Heart right ventricle (tissue), 16 donors: ENCODE data around the gene SP4. TPM values are rescaled to one million over a fixed set of nuclear protein-coding genes. Genes with fewer than 3 reads are reported as not detected.

Experiments used
- ATAC-seq, 8 donors: fragments of 200-7000 bp; cut with Tn5 transposase; one replicate each; pipeline ENCODE4 v1.9.1; 2020; ENCODE audit warnings: mild to moderate bottlenecking in 8 of 8, moderate library complexity in 8 of 8, moderate number of reproducible peaks in 1 of 8
- DNase-seq, 2 donors: peaks; one replicate each; pipeline ENCODE4 v3.0.0-alpha.2; 2020
- H3K27ac ChIP-seq, 10 donors: fragments of 200-600 bp; sonication (generic) in 2 of 10; one replicate each; pipeline versions ENCODE4 v1.5.0 to v1.8.0; 2020 to 2022; ENCODE audit warnings: mild to moderate bottlenecking in 3 of 10
- H3K27me3 ChIP-seq, 7 donors: fragments of 200-600 bp; one replicate each; pipeline ENCODE4 v1.8.0; 2021 to 2022; ENCODE audit warnings: mild to moderate bottlenecking in 2 of 7
- H3K36me3 ChIP-seq, 9 donors: fragments of 200-600 bp; sonication (generic) in 1 of 9; one replicate each; pipeline versions ENCODE4 v1.5.0 to v1.8.0; 2020 to 2022; ENCODE audit warnings: mild to moderate bottlenecking in 2 of 9
- H3K4me1 ChIP-seq, 9 donors: fragments of 200-600 bp; sonication (generic) in 1 of 9; one replicate each; pipeline versions ENCODE4 v1.5.0 to v1.8.0; 2020 to 2022; ENCODE audit warnings: mild to moderate bottlenecking in 4 of 9
- H3K4me3 ChIP-seq, 10 donors: fragments of 200-600 bp; sonication (generic) in 2 of 10; one replicate each; pipeline versions ENCODE4 v1.5.0 to v1.8.0; 2020 to 2022; ENCODE audit warnings: mild to moderate bottlenecking in 7 of 10, moderate library complexity in 2 of 10
- H3K9me3 ChIP-seq, 11 donors: fragments of 200-600 bp in 10 of 11; sonication (generic) in 2 of 11; one replicate each; pipeline versions ENCODE4 v1.5.0 to v1.8.0; 2013 to 2022; ENCODE audit warnings: mild to moderate bottlenecking in 2 of 11, control low read depth in 1 of 11, moderate library complexity in 1 of 11
- WGBS, 2 donors: extraction: QIAGEN DNeasy Blood & Tissue Kit; methylation state at CpG; one replicate each; pipeline ENCODE4 v1.1.7; 2013; ENCODE audit warnings: inconsistent platforms in 1 of 2; 5-methylcytosine and 5-hydroxymethylcytosine counted together
- intact Hi-C, 10 donors: fragments of 100-400 bp; cut with DNase I; formaldehyde crosslinking; loops; one replicate each; pipeline versions ENCODE4 v1.11.1 to v1.14.2; 2022
- polyA plus RNA-seq, 2 donors: library from polyadenylated mRNA; stranded (reverse); fragments of 200-250 nt; gene quantifications; one replicate each; pipeline ENCODE4 v1.2.3, GENCODE V29; 2013
- total RNA-seq, 10 donors: library from RNA; stranded (reverse); fragmentation: NEBNext Ultra II Directional in 3 of 10; extraction: Animal tissue kit (Norgen Biotek cat#: 25700) in 3 of 10; gene quantifications; one replicate each; pipeline versions ENCODE4 v1.2.1 to v1.2.4, GENCODE V29; 2021 to 2023
- TF ChIP-seq, protein P1 (sequence below), 9 donors: fragments of 200-600 bp; sonication (generic) in 2 of 9; IDR thresholded peaks; one replicate each; pipeline versions ENCODE4 v1.5.0 to v1.8.0; 2021 to 2022; ENCODE audit warnings: antibody characterized with exemption in 9 of 9, mild to moderate bottlenecking in 5 of 9, moderate library complexity in 1 of 9
- donor health status: Arrhythmogenic right ventricular cardiomyopathy.
- donor health status: ischemic (EF 13 %, LVEDD 7.1; RV severe dilation, severe dysfunction).
- donor health status: healthy with polysubstance abuse.
- donor health status: DM: no; HTN: yes; CAD: no.
- donor health status: DM: no; HTN: no; CAD: no.
- donor health status: ischemic (EF 25% LVEDD 6.9; RV normal size, moderate dysfunction).
- donor health status: ischemic (EF 25% LVEDD 5.7; RV mildly dilated, moderate dysfunction).
- donor health status: healthy.
- donor health status: DM: yes; HTN: yes; CAD: no.
- donor health status: Ischemic cardiomyopathy.
- donor health status: ischemic (EF 35%, LVEDD 5.7; RV mildly dilated, moderate dysfunction).
- donor health status: nonischemic (EF 11% LVEDD 7.7; RV severe dilation, severe dysfunction).
- donor health status: DM: yes; HTN: yes; CAD: no.
- donor health status: PGD.
- donor health status: ischemic (EF 29% LVEDD 5.4; RV normal size, mild dysfunction).
- donor health status: nonischemic (EF 23%, LVEDD 6.1; RV moderate dilation, normal function).

The SP4 gene
- total and polyA plus RNA-seq, 12 donors: 1.6 to 9.9 (median 6.5) TPM

DNA sequence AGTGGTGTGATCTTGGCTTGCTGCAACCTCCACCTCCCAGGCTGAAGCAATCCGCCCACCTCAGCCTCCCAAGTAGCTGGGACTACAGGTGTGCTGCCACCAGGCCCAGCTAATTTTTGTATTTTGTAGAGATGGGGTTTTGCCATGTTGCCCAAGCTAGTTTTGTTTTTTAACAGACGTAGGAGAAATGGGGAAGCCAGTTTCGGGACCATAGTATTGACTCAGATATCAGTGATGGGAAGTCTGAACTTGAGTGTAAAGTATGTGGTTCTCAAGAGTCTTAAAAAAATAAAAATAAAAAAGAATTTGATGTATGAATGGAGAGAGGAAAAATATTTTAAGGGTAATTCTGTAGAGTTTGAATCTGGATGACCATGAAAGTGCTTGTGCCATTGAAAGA, 34.2 kb downstream of the SP4 start:
- Histone ChIP-seq H3K27me3 (no peaks in the 10 kb centered on the region), H3K4me1 (peaks cover 0 to 12% (median 5%) of the 10 kb centered on the region in 9 donors), H3K36me3 (peaks cover 0 to 11% (median 0%) of the 10 kb centered on the region in 9 donors), H3K9me3 (peaks cover 0 to 6% (median 0%) of the 10 kb centered on the region in 11 donors), H3K27ac (no peak overlapping the region), H3K4me3 (no peak overlapping the region)
- ATAC-seq (no peak), DNase-seq (no peak)
- intact Hi-C loops: no loop called here
- 93 to 98% methylated on average over 3 of the region's 3 CpGs for WGBS, 2 donors
- TF ChIP-seq, protein P1, sequence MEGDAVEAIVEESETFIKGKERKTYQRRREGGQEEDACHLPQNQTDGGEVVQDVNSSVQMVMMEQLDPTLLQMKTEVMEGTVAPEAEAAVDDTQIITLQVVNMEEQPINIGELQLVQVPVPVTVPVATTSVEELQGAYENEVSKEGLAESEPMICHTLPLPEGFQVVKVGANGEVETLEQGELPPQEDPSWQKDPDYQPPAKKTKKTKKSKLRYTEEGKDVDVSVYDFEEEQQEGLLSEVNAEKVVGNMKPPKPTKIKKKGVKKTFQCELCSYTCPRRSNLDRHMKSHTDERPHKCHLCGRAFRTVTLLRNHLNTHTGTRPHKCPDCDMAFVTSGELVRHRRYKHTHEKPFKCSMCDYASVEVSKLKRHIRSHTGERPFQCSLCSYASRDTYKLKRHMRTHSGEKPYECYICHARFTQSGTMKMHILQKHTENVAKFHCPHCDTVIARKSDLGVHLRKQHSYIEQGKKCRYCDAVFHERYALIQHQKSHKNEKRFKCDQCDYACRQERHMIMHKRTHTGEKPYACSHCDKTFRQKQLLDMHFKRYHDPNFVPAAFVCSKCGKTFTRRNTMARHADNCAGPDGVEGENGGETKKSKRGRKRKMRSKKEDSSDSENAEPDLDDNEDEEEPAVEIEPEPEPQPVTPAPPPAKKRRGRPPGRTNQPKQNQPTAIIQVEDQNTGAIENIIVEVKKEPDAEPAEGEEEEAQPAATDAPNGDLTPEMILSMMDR (IDR thresholded peaks at IDR 0.05): no peak

DNA sequence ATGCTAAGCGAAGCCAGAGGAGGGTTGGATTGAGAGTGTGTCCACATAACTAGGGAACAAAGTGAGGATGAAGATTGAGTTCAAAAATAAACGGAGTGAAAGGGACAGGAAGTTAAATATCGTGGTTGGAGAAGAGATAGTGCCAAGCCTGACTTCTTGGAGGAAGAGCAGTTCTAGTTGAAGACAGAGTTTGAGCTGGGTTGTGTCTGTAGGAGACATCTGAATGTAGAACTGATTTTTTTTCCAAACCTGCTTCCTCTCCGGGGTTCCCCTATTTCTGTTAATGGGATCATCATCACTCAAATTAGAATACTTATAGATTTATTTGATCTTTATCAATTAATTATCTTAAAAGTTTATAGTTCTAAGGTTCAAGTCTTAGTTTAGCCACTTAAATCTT, 35.6 kb downstream of the SP4 start:
- no peaks in the 10 kb centered on the region for H3K27me3 ChIP-seq
- H3K4me3 ChIP-seq: no peak overlapping the region
- peaks cover 0 to 11% (median 0%) of the 10 kb centered on the region in 9 donors for H3K36me3 ChIP-seq
- H3K27ac ChIP-seq: no peak overlapping the region
- no peak for ATAC-seq
- TF ChIP-seq, protein P1 (IDR thresholded peaks at IDR 0.05): no peak
- no peak for DNase-seq
- WGBS, 2 donors: 64 to 66% methylated on average over 4 of the region's 4 CpGs
- H3K9me3 ChIP-seq: peaks cover 0 to 6% (median 0%) of the 10 kb centered on the region in 11 donors
- intact Hi-C loops: no loop called here
- peaks cover 0 to 11% (median 3%) of the 10 kb centered on the region in 9 donors for H3K4me1 ChIP-seq

DNA sequence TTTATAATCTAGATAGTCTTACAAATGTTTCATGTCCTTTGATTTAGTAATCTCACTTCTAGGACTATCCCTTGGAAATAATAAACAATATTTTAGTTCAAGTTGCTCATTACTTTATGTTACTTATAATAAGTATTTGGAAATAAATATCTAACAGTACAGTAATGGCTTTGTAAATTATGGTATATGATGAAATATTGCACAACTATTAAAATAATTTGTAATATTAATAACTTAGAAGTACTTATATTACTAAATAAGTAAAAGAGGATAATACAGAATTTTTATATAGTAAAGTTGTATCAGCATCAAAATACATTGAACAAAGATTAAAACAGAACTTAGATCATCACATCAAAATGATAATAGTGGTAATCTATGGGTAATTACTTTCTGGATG, 41.1 kb downstream of the SP4 start:
- H3K27me3 ChIP-seq: no peaks in the 10 kb centered on the region

DNA sequence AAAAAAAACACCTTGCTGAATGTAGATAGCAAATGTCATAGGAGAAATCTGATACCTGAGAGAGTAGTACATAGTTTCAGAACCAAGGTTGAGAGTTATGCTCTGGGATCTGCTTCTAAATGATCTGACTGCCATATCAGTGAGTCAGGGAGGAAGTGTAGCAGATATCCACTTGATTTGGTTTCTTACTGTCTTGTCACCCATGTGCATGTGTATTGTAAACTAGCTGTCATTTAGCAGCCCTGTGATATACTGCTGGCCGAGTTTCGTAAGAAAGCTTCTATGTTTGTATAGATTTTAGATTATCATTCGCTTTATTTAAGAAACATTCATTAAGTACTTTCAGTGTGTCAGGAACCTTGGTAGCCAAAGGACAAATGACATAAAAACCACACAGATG, 42.0 kb downstream of the SP4 start:
- H3K4me1 ChIP-seq: no peaks in the 10 kb centered on the region
- H3K36me3 ChIP-seq: no peaks in the 10 kb centered on the region
- TF ChIP-seq, protein P1 (IDR thresholded peaks at IDR 0.05): no peak
- no peaks in the 10 kb centered on the region for H3K9me3 ChIP-seq
- no peak overlapping the region for H3K27ac ChIP-seq
- no peaks in the 10 kb centered on the region for H3K27me3 ChIP-seq
- intact Hi-C loops: no loop called here
- DNase-seq (no peak), ATAC-seq (no peak)
- no peak overlapping the region for H3K4me3 ChIP-seq
- 87 to 91% methylated on average over 3 of the region's 3 CpGs for WGBS, 2 donors

More for the DNA sequence above, 41.1 kb downstream of the SP4 start:
- TF ChIP-seq, protein P1 (IDR thresholded peaks at IDR 0.05): no peak
- no peaks in the 10 kb centered on the region for H3K36me3 ChIP-seq
- no peak overlapping the region for H3K4me3 ChIP-seq
- DNase-seq (no peak), ATAC-seq (no peak)
- no peak overlapping the region for H3K27ac ChIP-seq
- H3K9me3 ChIP-seq: no peaks in the 10 kb centered on the region
- intact Hi-C loops: no loop called here
- H3K4me1 ChIP-seq: no peaks in the 10 kb centered on the region
